Measurements from ENCODE around the gene GID4. TPM values are rescaled to one million over a fixed set of nuclear protein-coding genes. Genes with fewer than 3 reads are reported as not detected.
"Not testable (repeated sequence)": the region's sequence is repeated elsewhere in the genome, so short reads cannot be mapped to it uniquely, and the experiment has no call there.

The GID4 gene
- total RNA-seq = 7.7 TPM

GRCh38 chr17:18038861-18039534 lies at the start of gene GID4, which contains the start of gene ATPAF2:
TSS of gene GID4 (plus strand) at chr17:18039408. CDS start at chr17:18039465, 57 bp downstream.
TSS of gene ATPAF2 (minus strand) at chr17:18039168. CDS start at chr17:18039013, 155 bp downstream.
- DNase-seq (ENCODE audit: low spot score in 2 of 2) = peak; percentile 99
- FAIRE-seq = peak; percentile 57

- FAIRE-seq = no peak
- DNase-seq (ENCODE audit: low spot score in 2 of 2) = no peak
These were observed 49.6 kb upstream of the GID4 start for GRCh38 chr17:17989618-17990017.

GRCh38 chr17:17990282-17990681 lies 48.9 kb upstream of the GID4 start:
- DNase-seq (ENCODE audit: low spot score in 2 of 2) (no peak), FAIRE-seq (no peak)

GRCh38 chr17:17993366-17993765 lies 45.8 kb upstream of the GID4 start:
- DNase-seq (ENCODE audit: low spot score in 2 of 2) (no peak), FAIRE-seq (no peak)

- no peak for DNase-seq (ENCODE audit: low spot score in 2 of 2)
- FAIRE-seq = no peak
These were observed 45.4 kb upstream of the GID4 start for GRCh38 chr17:17993852-17994251.

GRCh38 chr17:17994271-17995069 lies 44.7 kb upstream of the GID4 start:
- DNase-seq (ENCODE audit: low spot score in 2 of 2) (no peak), FAIRE-seq (no peak)

- not testable (repeated sequence) for DNase-seq (ENCODE audit: low spot score in 2 of 2); FAIRE-seq
These were observed 43.3 kb upstream of the GID4 start for GRCh38 chr17:17995887-17996286.

- FAIRE-seq = no peak
These were observed 40.3 kb upstream of the GID4 start for GRCh38 chr17:17998934-17999333.

GRCh38 chr17:17999364-18000029 lies 39.7 kb upstream of the GID4 start:
- no peak for FAIRE-seq
- no peak for DNase-seq (ENCODE audit: low spot score in 2 of 2)

More at GRCh38 chr17:17998934-17999333, 40.3 kb upstream of the GID4 start:
- no peak for DNase-seq (ENCODE audit: low spot score in 2 of 2)

GRCh38 chr17:18000030-18000408 lies 39.2 kb upstream of the GID4 start:
- FAIRE-seq (no peak), DNase-seq (ENCODE audit: low spot score in 2 of 2) (no peak)

- no peak for FAIRE-seq
- DNase-seq (ENCODE audit: low spot score in 2 of 2) = no peak
These were observed 37.0 kb upstream of the GID4 start for GRCh38 chr17:18002171-18002570.

- DNase-seq (ENCODE audit: low spot score in 2 of 2) (no peak), FAIRE-seq (no peak)
These were observed 34.9 kb upstream of the GID4 start for GRCh38 chr17:18004345-18004744.

GRCh38 chr17:18004884-18005305 lies 34.3 kb upstream of the GID4 start:
- no peak for FAIRE-seq
- DNase-seq (ENCODE audit: low spot score in 2 of 2) = no peak

GRCh38 chr17:18005496-18005895 lies 33.7 kb upstream of the GID4 start:
- FAIRE-seq (no peak), DNase-seq (ENCODE audit: low spot score in 2 of 2) (no peak)

GRCh38 chr17:18006495-18007239 lies 32.5 kb upstream of the GID4 start:
- no peak for FAIRE-seq
- DNase-seq (ENCODE audit: low spot score in 2 of 2) = no peak

- no peak for FAIRE-seq
- no peak for DNase-seq (ENCODE audit: low spot score in 2 of 2)
These were observed 30.5 kb upstream of the GID4 start for GRCh38 chr17:18008496-18009268.

- no peak for FAIRE-seq
These were observed 29.4 kb upstream of the GID4 start for GRCh38 chr17:18009609-18010420.

GRCh38 chr17:18011286-18011685 lies 27.9 kb upstream of the GID4 start:
- DNase-seq (ENCODE audit: low spot score in 2 of 2) = no peak
- FAIRE-seq = no peak

More at GRCh38 chr17:18009609-18010420, 29.4 kb upstream of the GID4 start:
- DNase-seq (ENCODE audit: low spot score in 2 of 2) = no peak

- no peak for DNase-seq (ENCODE audit: low spot score in 2 of 2)
- no peak for FAIRE-seq
These were observed 25.2 kb upstream of the GID4 start for GRCh38 chr17:18014006-18014405.
